ENCODE measurements around the gene ERC1.

ERC1 gene

DNA sequence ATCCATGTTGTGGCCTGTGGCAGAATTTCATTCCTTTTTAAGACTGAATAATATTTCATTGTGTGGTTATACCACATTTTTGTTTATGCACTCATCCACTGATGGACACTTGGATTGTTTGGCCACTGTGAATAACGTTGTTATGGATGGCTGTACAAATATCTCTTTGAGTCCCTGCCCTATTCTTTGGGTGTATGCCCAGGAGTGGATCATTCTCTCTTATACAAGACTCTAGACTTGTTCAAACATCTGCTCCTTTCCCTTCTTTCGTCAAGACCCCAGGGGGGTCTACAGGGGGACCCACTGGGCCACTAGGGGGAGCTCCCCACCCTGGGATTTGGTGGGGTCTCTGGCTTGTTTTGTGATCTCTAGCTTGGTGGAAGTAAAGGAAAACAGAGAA is 526.0 kb downstream of the ERC1 start:
- no peak for DNase-seq
- TF ChIP-seq POLR2A (IDR thresholded peaks at IDR 0.05; ENCODE audit: low read length) (no peak), GATA1 (IDR thresholded peaks at IDR 0.05; ENCODE audit: low read depth, low read length) (no peak)

DNA sequence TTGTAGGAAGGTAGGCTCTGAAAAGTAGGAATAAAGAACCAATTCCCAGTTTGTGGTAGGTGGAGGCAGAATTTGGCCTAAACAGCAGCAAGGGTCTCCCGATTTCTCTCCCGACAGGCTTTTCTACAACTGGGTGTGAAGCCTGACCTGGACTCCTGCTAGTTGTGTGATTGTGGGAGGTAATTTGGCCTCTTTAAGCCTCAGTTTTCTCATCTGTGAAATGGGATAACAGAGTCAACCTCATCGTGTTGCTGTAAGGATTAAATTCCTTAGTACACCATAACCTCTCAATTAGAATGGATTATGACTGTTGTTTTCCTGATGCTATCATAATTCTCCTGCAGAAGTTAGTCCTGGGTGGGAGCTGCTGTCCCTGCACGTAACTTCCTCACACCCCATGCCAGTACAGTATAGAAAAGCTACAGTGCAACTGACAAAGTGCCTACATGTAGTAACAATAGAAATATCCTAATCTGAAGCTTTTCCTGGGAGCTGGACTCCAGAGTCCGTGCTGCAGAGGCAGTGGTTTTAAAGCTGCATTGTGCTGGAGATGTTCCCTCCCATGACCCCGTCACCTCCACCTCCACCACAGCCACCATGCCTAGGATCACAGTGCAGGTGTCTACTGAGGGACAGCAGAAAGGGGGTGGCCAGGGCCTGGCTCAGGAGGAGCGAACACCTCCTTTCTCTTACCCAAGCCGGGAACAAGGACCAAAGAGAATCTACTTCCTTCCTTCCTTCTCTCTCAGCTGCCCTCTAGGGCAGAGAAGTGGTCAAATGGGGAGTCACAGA is 526.9 kb downstream of the ERC1 start:
- TF ChIP-seq GATA1 (IDR thresholded peaks at IDR 0.05; ENCODE audit: low read depth, low read length) = no peak
- TF ChIP-seq POLR2A (IDR thresholded peaks at IDR 0.05; ENCODE audit: low read length) = no peak
- no peak for DNase-seq

DNA sequence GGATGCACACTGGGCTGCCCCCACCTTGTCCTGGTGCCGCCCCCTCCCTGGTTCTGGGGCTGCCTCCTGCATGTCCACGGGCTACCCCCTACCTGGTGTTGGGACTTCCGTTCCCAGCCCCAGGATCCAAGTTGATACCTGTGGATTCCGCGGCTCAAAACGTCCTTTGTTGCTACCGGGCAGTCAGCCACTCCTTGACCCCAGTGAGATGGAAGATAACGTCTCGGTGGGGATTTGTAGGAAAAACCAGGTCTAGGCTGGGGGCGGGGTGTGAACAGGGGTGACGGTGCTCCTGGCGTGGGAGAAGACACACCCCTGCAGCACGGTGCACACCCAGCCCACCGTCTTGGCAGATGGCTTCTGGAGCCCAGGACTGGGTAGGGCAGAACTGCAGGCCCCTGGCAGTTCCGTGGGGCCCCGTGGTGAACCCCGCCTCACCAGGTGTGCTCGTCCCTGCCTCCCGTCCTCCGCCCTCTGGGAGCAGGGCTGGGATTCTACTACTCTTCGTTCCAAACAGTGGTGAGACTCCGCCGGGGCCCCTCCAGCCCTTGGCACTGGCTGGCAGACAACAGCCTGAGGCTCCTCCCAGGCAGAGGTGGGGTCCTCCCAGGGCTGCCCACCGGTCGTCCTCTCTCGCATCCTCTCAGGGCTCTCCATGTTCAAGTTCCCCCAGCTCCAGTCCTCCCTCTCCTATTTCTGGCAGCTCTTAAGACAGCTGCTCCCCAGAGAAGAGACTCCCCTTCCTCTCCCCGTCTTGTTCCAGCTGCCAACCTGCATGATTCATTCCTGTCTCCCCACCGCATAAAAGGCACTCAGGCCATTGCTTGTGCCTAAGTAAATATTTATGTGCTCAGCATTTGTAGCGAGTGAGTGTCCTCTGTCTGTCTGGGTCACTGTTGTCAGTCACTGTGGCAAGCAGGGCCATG is 527.8 kb downstream of the ERC1 start:
- TF ChIP-seq POLR2A (IDR thresholded peaks at IDR 0.05; ENCODE audit: low read length) (no peak), GATA1 (IDR thresholded peaks at IDR 0.05; ENCODE audit: low read depth, low read length) (no peak)
- no peak for DNase-seq

DNA sequence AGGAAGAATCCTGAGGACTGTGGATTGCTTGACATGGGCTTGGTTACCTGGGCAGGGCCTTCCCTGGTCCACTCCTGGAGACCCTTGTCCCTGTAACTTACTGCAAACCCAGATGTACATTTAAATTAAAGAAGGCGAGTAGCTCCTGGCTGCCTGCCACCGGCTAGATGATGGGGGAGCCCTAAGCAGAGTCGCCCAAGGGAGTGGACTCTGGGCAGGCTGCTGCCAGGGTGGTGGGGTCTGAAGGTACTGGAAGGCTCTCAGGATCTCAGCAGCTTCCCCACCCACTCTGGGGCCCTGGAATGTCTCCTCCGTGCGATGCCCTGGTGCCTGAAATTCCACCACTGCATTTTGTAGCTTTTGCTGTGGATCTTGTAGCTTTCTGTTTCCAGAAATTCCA is 528.6 kb downstream of the ERC1 start:
- DNase-seq = no peak
- TF ChIP-seq GATA1 (IDR thresholded peaks at IDR 0.05; ENCODE audit: low read depth, low read length) = no peak
- TF ChIP-seq POLR2A (IDR thresholded peaks at IDR 0.05; ENCODE audit: low read length) = no peak

DNA sequence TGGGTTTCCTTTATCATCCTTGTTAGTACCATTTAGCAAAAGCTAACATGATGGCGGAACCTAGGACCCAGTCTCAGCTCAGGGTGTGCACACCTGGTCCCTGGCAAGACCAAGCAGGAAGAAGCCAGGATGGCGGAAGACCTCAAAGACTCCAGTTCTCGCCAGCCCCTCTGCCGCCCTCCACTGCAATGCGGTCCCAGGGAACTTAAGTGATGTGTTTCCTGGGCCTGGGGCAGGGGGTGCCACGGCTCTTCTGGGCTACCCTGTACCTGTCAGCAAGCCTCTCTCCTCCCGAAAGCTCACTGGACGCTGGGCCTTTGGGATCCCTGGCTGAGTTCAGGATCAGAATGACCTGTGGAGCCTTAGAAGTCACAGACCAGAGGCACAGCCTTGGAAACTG is 532.0 kb downstream of the ERC1 start:
- no peak for DNase-seq
- TF ChIP-seq GATA1 (IDR thresholded peaks at IDR 0.05; ENCODE audit: low read depth, low read length) (no peak), POLR2A (IDR thresholded peaks at IDR 0.05; ENCODE audit: low read length) (no peak)

DNA sequence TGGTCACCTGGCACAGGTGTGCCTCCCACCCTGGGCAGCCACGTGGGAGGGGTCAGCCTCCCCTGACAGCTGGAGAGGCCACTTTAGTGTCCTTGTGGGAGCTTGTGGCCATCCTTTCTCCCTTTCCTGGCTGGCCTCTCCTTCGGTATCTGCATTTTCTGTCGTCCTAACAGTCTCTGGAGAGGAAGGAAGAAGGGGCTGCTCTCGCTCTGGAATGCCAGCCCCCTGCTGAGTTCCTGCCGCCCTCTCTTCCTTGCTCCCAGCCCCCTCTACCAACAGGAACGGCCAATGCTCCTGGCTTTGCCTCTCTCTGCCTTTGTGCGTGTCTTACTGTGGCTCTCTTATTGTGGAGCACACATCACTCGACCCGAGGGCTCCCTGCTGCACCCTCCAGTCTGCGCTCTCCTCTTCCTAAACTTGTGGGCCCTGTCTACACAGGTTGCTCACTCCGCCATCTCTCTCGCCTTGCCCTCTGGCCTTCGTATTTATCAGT is 532.6 kb downstream of the ERC1 start:
- TF ChIP-seq GATA1 (IDR thresholded peaks at IDR 0.05; ENCODE audit: low read depth, low read length) (no peak), POLR2A (IDR thresholded peaks at IDR 0.05; ENCODE audit: low read length) (no peak)

DNA sequence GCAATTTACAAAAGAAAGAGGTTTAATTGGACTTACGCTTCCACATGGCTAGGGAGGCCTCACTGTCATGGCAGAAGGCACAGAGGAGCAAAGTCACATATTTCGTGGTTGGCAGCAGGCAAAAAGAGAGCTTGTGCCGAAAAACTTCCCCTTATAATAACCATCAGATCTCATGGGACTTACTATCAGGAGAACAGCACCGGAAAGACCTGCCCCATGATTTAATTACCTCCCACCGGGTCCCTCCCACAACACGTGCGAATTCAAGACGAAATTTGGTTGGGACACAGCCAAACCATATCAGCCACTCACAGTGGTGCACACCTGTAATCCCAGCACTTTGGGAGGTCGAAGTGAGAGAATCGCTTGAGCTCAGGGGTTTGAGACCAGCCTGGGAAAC is 534.8 kb downstream of the ERC1 start:
- TF ChIP-seq POLR2A (IDR thresholded peaks at IDR 0.05; ENCODE audit: low read length) (no peak), GATA1 (IDR thresholded peaks at IDR 0.05; ENCODE audit: low read depth, low read length) (no peak)
- no peak for DNase-seq

More for the DNA sequence above, 532.6 kb downstream of the ERC1 start:
- no peak for DNase-seq

DNA sequence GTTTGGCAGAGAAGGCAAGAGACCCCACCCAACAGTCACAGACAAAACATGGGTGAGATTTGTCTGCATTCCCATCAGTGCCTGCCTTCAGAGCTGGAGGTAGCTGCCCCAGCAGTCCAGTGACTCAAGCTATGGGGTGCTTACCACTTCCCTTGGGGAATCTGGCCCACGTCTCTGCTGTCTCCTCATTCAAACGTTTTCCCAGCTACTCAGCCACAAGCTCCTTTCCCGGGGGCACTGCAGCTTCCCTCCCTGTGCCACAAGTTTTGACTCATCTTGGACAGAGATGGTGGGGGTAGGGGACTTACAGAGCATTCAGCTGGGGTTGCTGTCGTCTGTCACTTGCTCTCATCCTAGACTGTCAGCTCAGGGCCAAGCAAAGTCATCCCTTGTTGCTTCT is 536.8 kb downstream of the ERC1 start:
- no peak for TF ChIP-seq POLR2A (IDR thresholded peaks at IDR 0.05; ENCODE audit: low read length)
- no peak for TF ChIP-seq GATA1 (IDR thresholded peaks at IDR 0.05; ENCODE audit: low read depth, low read length)
- DNase-seq = no peak

DNA sequence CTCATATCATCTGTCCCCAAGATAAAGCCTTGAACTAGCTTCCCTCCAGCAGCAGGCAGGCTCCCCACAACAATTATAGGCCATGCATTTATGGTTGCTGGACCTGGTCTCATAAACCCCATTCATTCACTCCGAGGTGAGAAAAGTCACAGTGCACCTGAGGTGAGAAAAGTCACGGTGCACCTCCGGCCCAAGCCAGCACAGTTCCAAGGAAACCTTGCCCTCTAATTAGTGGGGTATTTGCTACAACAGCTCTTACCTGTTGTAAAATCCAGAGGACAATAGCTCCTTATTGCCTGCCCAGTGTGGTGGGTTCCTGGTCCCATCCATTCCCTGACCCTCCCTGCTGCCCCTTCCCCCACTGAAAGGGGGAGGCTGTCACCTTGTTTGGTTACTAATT is 537.8 kb downstream of the ERC1 start:
- no peak for DNase-seq
- TF ChIP-seq GATA1 (IDR thresholded peaks at IDR 0.05; ENCODE audit: low read depth, low read length) = no peak
- no peak for TF ChIP-seq POLR2A (IDR thresholded peaks at IDR 0.05; ENCODE audit: low read length)

DNA sequence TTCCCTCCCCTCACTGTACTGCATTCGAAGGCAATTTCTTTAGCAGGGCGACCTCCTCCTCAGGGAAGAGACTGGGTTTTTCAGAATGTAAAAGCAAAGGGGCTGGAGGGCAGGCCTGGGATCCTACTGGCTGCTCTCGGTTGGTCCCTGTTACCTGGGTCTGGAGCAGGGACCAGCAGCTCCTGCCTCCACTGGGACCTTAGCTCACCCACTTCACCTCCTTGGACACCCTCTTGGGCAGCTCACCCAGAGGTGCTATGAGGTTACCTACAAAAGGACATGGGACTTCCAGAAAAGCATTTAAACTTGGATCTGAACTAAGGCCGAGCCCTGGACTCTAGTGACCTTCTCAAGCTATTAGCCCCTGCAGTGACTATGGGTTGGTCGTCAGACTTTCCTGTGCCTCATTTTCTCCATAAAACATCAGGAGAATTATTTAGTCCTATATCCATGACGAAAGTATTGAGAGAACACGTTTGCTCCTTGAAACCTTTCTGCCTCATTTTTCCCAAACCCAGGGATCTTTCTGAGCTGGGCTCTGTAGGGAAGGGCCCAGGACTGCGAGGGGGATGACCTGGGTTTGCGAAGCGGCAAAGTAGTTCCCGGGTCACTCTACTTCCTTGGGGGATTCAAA is 538.3 kb downstream of the ERC1 start:
- TF ChIP-seq POLR2A (IDR thresholded peaks at IDR 0.05; ENCODE audit: low read length) (no peak), GATA1 (IDR thresholded peaks at IDR 0.05; ENCODE audit: low read depth, low read length) (no peak)
- no peak for DNase-seq

DNA sequence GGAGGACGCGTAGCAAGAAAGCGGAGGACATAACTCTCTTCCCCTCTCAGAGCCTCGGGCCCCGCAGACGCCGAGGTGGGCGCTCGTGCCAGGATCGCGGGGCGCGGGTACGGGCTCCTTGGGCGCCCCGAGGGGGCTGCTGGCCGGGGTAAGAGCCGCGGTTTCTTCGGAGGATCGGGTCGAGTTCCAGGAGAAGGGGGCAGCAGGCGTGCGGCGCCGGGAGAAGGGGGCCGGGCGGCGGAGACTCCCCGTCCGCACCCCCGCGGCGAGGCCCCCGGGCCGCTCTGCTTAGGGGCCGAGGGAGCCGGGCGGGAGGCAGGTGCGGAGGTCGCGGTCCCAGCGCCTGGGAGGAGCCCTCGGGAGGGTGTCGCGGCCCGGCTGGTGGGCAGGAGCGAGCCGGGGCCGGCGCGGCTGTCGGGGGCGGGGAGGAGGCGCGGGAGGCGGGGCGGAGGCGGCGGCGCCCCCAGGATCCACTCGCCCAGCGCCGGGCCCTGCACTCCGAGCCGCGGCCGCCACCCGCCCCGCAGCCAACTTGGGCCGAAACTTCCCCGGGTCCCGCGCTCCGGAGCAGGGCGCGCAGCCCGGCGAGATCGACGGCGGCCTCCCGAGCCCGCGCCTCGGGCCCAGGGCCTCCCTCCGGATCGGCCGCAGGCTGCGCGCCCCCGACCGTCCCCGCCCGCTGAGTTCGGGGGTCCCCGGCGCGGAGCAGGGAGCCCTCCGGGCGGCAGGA is 539.0 kb downstream of the ERC1 start:
- TF ChIP-seq GATA1 (IDR thresholded peaks at IDR 0.05; ENCODE audit: low read depth, low read length) = no peak
- no peak for TF ChIP-seq POLR2A (IDR thresholded peaks at IDR 0.05; ENCODE audit: low read length)
- DNase-seq = peak; percentile 29 to 33

DNA sequence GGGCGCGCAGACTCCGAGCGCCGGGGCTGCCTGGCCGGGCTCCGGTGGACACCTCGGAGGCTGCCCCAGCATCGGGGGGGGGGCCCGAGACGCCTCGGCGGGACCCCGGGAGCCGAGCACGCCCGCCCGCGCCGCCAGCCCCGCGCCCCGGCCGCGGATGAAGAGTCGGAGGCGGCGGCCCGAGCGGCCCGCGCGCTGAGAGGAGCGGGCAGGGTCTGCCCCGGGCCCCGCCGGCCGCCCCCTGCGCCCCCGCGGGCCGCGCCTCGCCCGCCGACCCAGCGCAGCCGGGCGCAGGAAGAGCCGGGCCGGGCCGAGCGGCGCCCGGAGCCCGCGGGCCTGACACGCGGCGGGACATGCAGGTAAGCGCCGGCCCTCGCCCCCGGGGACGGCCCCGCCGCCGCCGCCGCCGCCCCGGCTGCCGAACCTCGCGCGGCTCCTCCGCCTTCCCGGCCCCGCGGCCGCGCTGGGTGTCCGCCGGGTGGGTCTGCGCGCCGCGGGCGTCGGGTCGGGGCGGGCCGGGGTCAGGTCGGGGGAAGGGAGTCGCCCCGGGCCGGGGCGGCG is 539.6 kb downstream of the ERC1 start:
- DNase-seq = peak in 1 of 2 experiments; percentile 28
- TF ChIP-seq GATA1 (IDR thresholded peaks at IDR 0.05; ENCODE audit: low read depth, low read length) (no peak), POLR2A (IDR thresholded peaks at IDR 0.05; ENCODE audit: low read length) (no peak)

DNA sequence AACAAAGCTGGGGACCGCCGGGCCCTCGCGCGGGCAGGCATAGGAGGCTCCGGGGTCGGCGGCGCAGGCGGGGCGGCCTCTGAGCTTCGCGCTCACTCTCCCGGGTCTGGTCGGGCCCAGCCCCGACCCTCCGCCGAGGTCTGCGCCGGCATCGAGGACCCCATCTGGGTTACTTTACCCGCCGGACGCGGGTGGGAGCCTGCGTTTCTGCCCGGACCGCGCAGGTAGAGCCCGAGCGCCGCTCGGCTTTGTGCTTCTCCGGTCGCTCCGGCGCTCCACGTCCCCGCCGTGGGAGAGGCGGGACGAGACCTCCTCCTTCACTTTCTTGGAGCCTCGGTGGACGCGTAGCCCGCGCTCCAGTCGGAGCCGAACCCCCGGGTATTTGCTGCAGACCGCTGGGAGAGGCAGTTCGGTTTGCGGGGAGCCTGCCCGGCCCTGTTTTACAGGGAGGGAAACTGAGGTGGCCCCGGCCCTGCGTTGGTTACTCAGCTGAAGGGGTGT is 540.2 kb downstream of the ERC1 start:
- DNase-seq = no peak

More for the DNA sequence above, 540.2 kb downstream of the ERC1 start:
- TF ChIP-seq POLR2A (IDR thresholded peaks at IDR 0.05; ENCODE audit: low read length) (no peak), GATA1 (IDR thresholded peaks at IDR 0.05; ENCODE audit: low read depth, low read length) (no peak)
